ENCODE data around the gene ADO. TPM values are rescaled to one million over a fixed set of nuclear protein-coding genes. Genes with fewer than 3 reads are reported as not detected.

Gene ADO
- total and polyA plus RNA-seq, 2 experiments from 2014 or later = 12.6 to 48.3 TPM

DNA sequence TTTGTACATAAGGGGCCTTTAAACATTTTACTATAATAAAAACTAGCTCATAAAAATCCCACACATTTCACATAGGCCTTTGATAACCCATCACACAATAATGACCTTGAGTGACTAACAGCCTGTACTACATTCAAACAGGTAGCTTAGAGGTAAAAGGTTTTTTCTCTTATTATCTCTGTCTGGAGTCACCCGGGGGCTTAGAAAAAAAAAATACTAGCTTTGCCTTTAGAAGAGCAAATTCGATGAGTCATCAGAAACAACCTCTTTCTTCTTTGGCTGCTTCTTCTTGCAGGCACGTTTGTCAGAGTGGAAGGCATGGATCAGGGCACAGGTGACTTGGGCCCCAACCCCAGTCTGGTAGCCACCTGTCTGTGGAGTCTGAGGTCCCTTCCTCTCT lies 43.4 kb upstream of the ADO start:
- Mint-ChIP-seq H3K36me3 (ENCODE audit: low read depth) (no peaks in the 10 kb centered on the region), H3K27me3 (ENCODE audit: insufficient read depth, low read depth, poor library complexity) (peaks cover 3% of the 10 kb centered on the region), H3K4me1 (peaks cover 10% of the 10 kb centered on the region), H3K27ac (no peak overlapping the region), H3K9me3 (no peaks in the 10 kb centered on the region), H3K4me3 (no peak overlapping the region)
- Histone ChIP-seq H4K20me1 (replicated peaks; ENCODE audit: insufficient read depth) (no peaks in the 10 kb centered on the region), H3F3A (replicated peaks; ENCODE audit: low read depth) (no peaks in the 10 kb centered on the region), H2AFZ (peak overlapping the region; percentile 88), H3K27me3 (ENCODE audit: insufficient read depth) (no peaks in the 10 kb centered on the region), H3K4me2 (no peak overlapping the region), H3K4me1 (ENCODE audit: insufficient read depth) (peaks cover 7% of the 10 kb centered on the region), H3K9me2 (ENCODE audit: insufficient read depth) (peaks cover 1% of the 10 kb centered on the region; the same call in 1 of the 2 replicates), H3K36me3 (ENCODE audit: insufficient read depth) (no peaks in the 10 kb centered on the region), H3K4me3 (no peak overlapping the region), H3K79me2 (replicated peaks; ENCODE audit: insufficient read depth) (no peaks in the 10 kb centered on the region), H3K27ac (ENCODE audit: low read depth) (no peak overlapping the region)
- ATAC-seq (no peak), DNase-seq (ENCODE audit: low spot score) (peak; percentile 15)
- TF ChIP-seq EZH2 (IDR thresholded peaks at IDR 0.05; ENCODE audit: low read depth, unreplicated experiment) (no peak), JUNB (IDR thresholded peaks at IDR 0.05; ENCODE audit: unreplicated experiment) (no peak), POLR2AphosphoS5 (IDR thresholded peaks at IDR 0.05; ENCODE audit: low read depth) (no peak), STAT1 (IDR thresholded peaks at IDR 0.05; ENCODE audit: unreplicated experiment) (no peak), EZH2phosphoT487 (IDR thresholded peaks at IDR 0.05; ENCODE audit: unreplicated experiment) (no peak), ZNF462 (CRISPR knock-in tag; IDR thresholded peaks at IDR 0.05) (no peak), ZNF114 (CRISPR knock-in tag; IDR thresholded peaks at IDR 0.05) (no peak), NANOG (IDR thresholded peaks at IDR 0.05; ENCODE audit: borderline replicate concordance) (no peak), CREB1 (CRISPR knock-in tag; IDR thresholded peaks at IDR 0.05; ENCODE audit: low read depth) (no peak)
- TF ChIP-seq, protein P1, sequence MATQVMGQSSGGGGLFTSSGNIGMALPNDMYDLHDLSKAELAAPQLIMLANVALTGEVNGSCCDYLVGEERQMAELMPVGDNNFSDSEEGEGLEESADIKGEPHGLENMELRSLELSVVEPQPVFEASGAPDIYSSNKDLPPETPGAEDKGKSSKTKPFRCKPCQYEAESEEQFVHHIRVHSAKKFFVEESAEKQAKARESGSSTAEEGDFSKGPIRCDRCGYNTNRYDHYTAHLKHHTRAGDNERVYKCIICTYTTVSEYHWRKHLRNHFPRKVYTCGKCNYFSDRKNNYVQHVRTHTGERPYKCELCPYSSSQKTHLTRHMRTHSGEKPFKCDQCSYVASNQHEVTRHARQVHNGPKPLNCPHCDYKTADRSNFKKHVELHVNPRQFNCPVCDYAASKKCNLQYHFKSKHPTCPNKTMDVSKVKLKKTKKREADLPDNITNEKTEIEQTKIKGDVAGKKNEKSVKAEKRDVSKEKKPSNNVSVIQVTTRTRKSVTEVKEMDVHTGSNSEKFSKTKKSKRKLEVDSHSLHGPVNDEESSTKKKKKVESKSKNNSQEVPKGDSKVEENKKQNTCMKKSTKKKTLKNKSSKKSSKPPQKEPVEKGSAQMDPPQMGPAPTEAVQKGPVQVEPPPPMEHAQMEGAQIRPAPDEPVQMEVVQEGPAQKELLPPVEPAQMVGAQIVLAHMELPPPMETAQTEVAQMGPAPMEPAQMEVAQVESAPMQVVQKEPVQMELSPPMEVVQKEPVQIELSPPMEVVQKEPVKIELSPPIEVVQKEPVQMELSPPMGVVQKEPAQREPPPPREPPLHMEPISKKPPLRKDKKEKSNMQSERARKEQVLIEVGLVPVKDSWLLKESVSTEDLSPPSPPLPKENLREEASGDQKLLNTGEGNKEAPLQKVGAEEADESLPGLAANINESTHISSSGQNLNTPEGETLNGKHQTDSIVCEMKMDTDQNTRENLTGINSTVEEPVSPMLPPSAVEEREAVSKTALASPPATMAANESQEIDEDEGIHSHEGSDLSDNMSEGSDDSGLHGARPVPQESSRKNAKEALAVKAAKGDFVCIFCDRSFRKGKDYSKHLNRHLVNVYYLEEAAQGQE (IDR thresholded peaks at IDR 0.05; ENCODE audit: unreplicated experiment) = no peak
- TF ChIP-seq, protein P2, sequence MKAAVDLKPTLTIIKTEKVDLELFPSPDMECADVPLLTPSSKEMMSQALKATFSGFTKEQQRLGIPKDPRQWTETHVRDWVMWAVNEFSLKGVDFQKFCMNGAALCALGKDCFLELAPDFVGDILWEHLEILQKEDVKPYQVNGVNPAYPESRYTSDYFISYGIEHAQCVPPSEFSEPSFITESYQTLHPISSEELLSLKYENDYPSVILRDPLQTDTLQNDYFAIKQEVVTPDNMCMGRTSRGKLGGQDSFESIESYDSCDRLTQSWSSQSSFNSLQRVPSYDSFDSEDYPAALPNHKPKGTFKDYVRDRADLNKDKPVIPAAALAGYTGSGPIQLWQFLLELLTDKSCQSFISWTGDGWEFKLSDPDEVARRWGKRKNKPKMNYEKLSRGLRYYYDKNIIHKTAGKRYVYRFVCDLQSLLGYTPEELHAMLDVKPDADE (IDR thresholded peaks at IDR 0.05) = no peak
- TF ChIP-seq, protein P3, sequence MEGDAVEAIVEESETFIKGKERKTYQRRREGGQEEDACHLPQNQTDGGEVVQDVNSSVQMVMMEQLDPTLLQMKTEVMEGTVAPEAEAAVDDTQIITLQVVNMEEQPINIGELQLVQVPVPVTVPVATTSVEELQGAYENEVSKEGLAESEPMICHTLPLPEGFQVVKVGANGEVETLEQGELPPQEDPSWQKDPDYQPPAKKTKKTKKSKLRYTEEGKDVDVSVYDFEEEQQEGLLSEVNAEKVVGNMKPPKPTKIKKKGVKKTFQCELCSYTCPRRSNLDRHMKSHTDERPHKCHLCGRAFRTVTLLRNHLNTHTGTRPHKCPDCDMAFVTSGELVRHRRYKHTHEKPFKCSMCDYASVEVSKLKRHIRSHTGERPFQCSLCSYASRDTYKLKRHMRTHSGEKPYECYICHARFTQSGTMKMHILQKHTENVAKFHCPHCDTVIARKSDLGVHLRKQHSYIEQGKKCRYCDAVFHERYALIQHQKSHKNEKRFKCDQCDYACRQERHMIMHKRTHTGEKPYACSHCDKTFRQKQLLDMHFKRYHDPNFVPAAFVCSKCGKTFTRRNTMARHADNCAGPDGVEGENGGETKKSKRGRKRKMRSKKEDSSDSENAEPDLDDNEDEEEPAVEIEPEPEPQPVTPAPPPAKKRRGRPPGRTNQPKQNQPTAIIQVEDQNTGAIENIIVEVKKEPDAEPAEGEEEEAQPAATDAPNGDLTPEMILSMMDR (conservative IDR thresholded peaks at IDR 0.05; ENCODE audit: low read depth in 2 of 2) = no peak

All from GM23338 (cell line).